Progenitor cell of endocrine pancreas (in vitro differentiated cells): Measurements from ENCODE around the gene E4F1. TPM values are rescaled to one million over a fixed set of nuclear protein-coding genes. Genes with fewer than 3 reads are reported as not detected.
"Not testable (repeated sequence)": the region's sequence is repeated elsewhere in the genome, so short reads cannot be mapped to it uniquely, and the experiment has no call there.

Experiments
- DNase-seq: peaks from one replicate; pipeline ENCODE4 v3.0.0; 2021; ENCODE audit warnings: low spot score; ENCODE audit not compliant: unreplicated experiment
- H3K27ac Mint-ChIP-seq: 2 replicates; pipeline ENCODE4 v1.8.0; 2021; ENCODE audit warnings: mild to moderate bottlenecking, moderate library complexity, mixed read lengths
- H3K27me3 Mint-ChIP-seq: 2 replicates; pipeline ENCODE4 v1.8.0; 2021; ENCODE audit warnings: mixed read lengths
- H3K36me3 Mint-ChIP-seq: 2 replicates; pipeline ENCODE4 v1.8.0; 2022; ENCODE audit warnings: mixed read lengths; ENCODE audit not compliant: insufficient read depth
- H3K4me1 Mint-ChIP-seq: 2 replicates; pipeline ENCODE4 v1.8.0; 2021; ENCODE audit warnings: low read depth, mixed read lengths
- H3K4me3 Mint-ChIP-seq: 2 replicates; pipeline ENCODE4 v1.8.0; 2021; ENCODE audit warnings: low read depth, mild to moderate bottlenecking, moderate library complexity, mixed read lengths
- H3K9me3 Mint-ChIP-seq: 2 replicates; pipeline ENCODE4 v1.8.0; 2021; ENCODE audit warnings: low read depth, mixed read lengths
- CTCF ChIP-seq: fragments of 200-600 bp; sonication (generic); IDR thresholded peaks from one replicate; pipeline ENCODE4 v1.5.0; 2021; ENCODE audit warnings: antibody characterized with exemption, mild to moderate bottlenecking; ENCODE audit not compliant: unreplicated experiment
- total RNA-seq: library from RNA; stranded (reverse); gene quantifications from 2 replicates; pipeline ENCODE4 v1.2.1, GENCODE V29; 2021

Gene E4F1
- total RNA-seq, 1 donor from 2014 or later = 33.7 TPM

DNA sequence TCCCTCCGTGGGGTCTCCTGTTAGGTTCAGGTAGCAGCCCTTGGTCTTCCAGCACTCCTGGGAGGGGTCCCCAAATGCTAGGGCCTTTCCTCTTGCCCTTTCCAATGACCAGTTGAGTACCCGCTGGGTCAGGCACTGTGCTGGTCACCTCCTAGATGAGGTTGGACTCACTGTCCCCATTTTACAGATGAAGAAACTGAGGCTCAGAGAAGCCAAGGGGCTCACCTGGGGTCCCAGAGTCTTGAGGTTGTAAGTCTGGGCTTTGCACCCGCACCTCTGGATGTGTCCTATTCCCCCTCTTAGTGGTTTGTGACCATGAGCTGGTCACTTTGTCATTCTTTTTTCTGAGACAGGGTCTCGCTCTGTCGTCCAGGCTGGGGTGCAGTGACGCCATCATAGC lies 25.6 kb upstream of the E4F1 start:
- peaks cover 3% of the 10 kb centered on the region for H3K4me1 Mint-ChIP-seq
- H3K36me3 Mint-ChIP-seq = no peaks in the 10 kb centered on the region
- no peak overlapping the region for H3K27ac Mint-ChIP-seq
- no peak for TF ChIP-seq CTCF
- H3K9me3 Mint-ChIP-seq = no peaks in the 10 kb centered on the region
- peaks cover 35% of the 10 kb centered on the region for H3K27me3 Mint-ChIP-seq
- peak overlapping the region; percentile 63 for H3K4me3 Mint-ChIP-seq
- DNase-seq = no peak

GRCh38 chr16:2198283-2198682 lies 25.1 kb upstream of the E4F1 start:
- Mint-ChIP-seq H3K36me3 (no peaks in the 10 kb centered on the region), H3K27ac (no peak overlapping the region), H3K4me3 (peak overlapping the region; percentile 63), H3K4me1 (peaks cover 3% of the 10 kb centered on the region), H3K27me3 (peaks cover 35% of the 10 kb centered on the region), H3K9me3 (no peaks in the 10 kb centered on the region)
- DNase-seq = no peak
- no peak for TF ChIP-seq CTCF

DNA sequence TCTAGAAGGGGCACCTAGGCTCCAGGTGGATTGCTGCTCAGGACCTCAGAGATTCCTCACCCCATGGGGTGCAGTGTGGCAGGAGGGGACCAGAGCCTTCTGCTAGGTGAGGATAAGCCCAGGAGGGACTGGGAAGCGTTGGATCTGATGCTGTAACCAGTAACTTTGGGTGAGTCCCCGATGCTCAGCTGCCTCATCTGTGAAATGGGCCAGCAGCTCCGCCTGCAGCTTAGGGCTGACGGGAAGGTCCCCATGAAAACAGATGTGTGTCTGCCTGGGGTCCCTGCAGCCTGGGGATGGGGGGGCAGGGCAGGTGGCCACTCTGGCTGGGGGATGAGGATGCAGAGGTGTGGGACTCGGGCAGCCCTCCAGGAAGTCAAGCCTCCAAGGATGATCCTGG lies 24.3 kb upstream of the E4F1 start:
- peaks cover 35% of the 10 kb centered on the region for H3K27me3 Mint-ChIP-seq
- no peak for TF ChIP-seq CTCF
- H3K9me3 Mint-ChIP-seq = no peaks in the 10 kb centered on the region
- H3K36me3 Mint-ChIP-seq = no peaks in the 10 kb centered on the region
- H3K4me1 Mint-ChIP-seq = peaks cover 3% of the 10 kb centered on the region
- no peak overlapping the region for H3K4me3 Mint-ChIP-seq
- DNase-seq = no peak
- H3K27ac Mint-ChIP-seq = no peak overlapping the region

DNA sequence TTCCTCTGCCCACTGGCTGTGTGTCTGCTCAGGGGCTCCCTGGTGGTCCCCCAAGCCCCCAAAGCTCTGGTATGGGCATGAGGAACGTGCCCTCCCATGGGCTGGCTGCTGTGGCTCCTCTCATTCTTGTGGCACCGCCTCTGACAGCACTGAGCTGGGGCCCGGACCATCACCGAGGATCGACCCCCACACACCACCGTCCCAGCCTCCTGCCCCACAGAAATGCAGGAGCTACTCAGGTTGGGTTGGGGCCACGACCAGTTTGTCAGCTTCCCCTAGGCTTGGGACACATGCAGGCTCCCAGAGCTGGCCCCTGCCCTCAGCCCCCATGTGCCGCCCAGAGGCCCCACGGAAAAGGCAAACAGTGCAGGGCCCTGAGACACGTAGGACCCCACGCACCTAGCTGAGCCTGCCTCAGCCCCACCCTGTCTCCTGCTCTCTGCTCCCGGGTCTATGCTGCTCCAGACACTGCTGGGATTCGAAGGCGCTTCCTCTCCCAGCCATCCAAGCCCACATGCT lies 23.7 kb upstream of the E4F1 start:
- no peaks in the 10 kb centered on the region for H3K36me3 Mint-ChIP-seq
- H3K4me3 Mint-ChIP-seq = peak overlapping the region; percentile 34
- no peaks in the 10 kb centered on the region for H3K9me3 Mint-ChIP-seq
- peaks cover 7% of the 10 kb centered on the region for H3K4me1 Mint-ChIP-seq
- DNase-seq = no peak
- H3K27ac Mint-ChIP-seq = no peak overlapping the region
- no peak for TF ChIP-seq CTCF
- H3K27me3 Mint-ChIP-seq = peaks cover 35% of the 10 kb centered on the region

GRCh38 chr16:2200313-2200712 lies 23.1 kb upstream of the E4F1 start:
- no peak overlapping the region for H3K4me3 Mint-ChIP-seq
- H3K36me3 Mint-ChIP-seq = no peaks in the 10 kb centered on the region
- peaks cover 31% of the 10 kb centered on the region for H3K27me3 Mint-ChIP-seq
- DNase-seq = no peak
- no peaks in the 10 kb centered on the region for H3K9me3 Mint-ChIP-seq
- no peak for TF ChIP-seq CTCF
- no peak overlapping the region for H3K27ac Mint-ChIP-seq
- peaks cover 4% of the 10 kb centered on the region for H3K4me1 Mint-ChIP-seq

DNA sequence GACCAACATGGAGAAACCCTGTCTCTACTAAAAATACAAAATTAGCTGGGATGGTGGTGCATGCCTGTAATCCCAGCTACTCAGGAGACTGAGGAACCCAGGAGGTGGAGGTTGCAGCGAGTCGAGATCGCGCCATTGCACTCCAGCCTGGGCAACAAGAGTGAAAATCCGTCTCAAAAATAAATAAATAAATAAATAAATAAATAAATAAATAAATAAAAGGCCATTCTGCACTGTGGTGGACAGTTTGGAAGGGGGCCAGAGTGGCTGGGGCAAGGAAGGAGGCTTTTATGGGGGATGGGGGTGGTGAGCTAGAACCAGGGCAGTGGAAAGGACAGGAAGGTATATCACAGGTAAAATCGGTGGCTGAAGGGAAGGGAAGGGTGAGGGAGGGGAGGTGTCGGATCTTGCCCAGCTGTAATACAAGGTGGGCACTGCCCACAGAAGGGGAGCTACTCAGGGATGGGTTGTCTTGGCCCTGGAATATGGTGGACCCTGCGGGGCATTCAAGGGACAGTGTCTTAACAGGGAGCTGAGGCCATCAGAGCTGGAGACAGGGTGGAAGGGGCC lies 20.2 kb upstream of the E4F1 start:
- Mint-ChIP-seq H3K27ac (peak overlapping the region; percentile 51), H3K4me3 (peak overlapping the region; percentile 80), H3K27me3 (peaks cover 20% of the 10 kb centered on the region)
- H3K36me3 Mint-ChIP-seq, DNase-seq, H3K4me1 Mint-ChIP-seq, H3K9me3 Mint-ChIP-seq: not testable (repeated sequence)
